Keratinocyte (primary cell): ENCODE results near the gene VTCN1. TPM values are rescaled to one million over a fixed set of nuclear protein-coding genes. Genes with fewer than 3 reads are reported as not detected.

Experiments
- DNase-seq: peaks from one replicate; pipeline ENCODE4 v3.0.0-alpha.2; 2011; ENCODE audit warnings: low read depth, missing footprints, low spot score
- FAIRE-seq: peaks from 2 replicates; lab custom pipeline; 2011; peaks lifted over from hg19 to GRCh38; lab: Jason Lieb, UNC
- H2AFZ ChIP-seq: 2 replicates; pipeline ENCODE4 v1.6.0; 2012; ENCODE audit warnings: low read length, control low read depth, inconsistent platforms; ENCODE audit not compliant: control insufficient read depth
- H3K27ac ChIP-seq: 2 replicates; pipeline ENCODE4 v1.5.1; 2011; ENCODE audit warnings: low read length; ENCODE audit not compliant: control insufficient read depth, insufficient read depth
- H3K27me3 ChIP-seq: 3 replicates; pipeline ENCODE4 v1.6.0; 2011; ENCODE audit warnings: low read length; ENCODE audit not compliant: control insufficient read depth, insufficient read depth; ENCODE audit errors: extremely low read depth
- H3K36me3 ChIP-seq, 2 experiments: 2 replicates in 1 of 2; 3 replicates in 1 of 2; pipeline ENCODE4 v1.5.1; 2011; ENCODE audit warnings: low read length in 2 of 2, mild to moderate bottlenecking in 1 of 2; ENCODE audit not compliant: control insufficient read depth in 2 of 2, insufficient read depth in 2 of 2; ENCODE audit errors: extremely low read depth in 1 of 2
- H3K4me1 ChIP-seq: 3 replicates; pipeline ENCODE4 v1.5.1; 2011; ENCODE audit warnings: low read length; ENCODE audit not compliant: control insufficient read depth, insufficient read depth; ENCODE audit errors: extremely low read depth
- H3K4me2 ChIP-seq: 3 replicates; pipeline ENCODE4 v1.6.0; 2011; ENCODE audit warnings: low read depth, low read length; ENCODE audit not compliant: control insufficient read depth, insufficient read depth; ENCODE audit errors: extremely low read depth
- H3K4me3 ChIP-seq, 3 experiments: fragments of 200-600 bp in 1 of 3; sonication (generic) in 1 of 3; 2 replicates in 2 of 3; 3 replicates in 1 of 3; pipeline ENCODE4 v1.5.1; 2011 to 2016; ENCODE audit warnings: low read length in 3 of 3, mild to moderate bottlenecking in 3 of 3, control low read depth in 2 of 3, inconsistent platforms in 1 of 3, low read depth in 1 of 3, mixed read lengths in 1 of 3, mixed run types in 1 of 3, moderate library complexity in 1 of 3; ENCODE audit not compliant: control insufficient read depth in 2 of 3, insufficient read depth in 2 of 3; ENCODE audit errors: extremely low read depth in 1 of 3
- H3K79me2 ChIP-seq: 2 replicates; pipeline ENCODE4 v1.6.0; 2012; ENCODE audit warnings: low read length; ENCODE audit not compliant: control insufficient read depth, insufficient read depth
- H3K9ac ChIP-seq: 3 replicates; pipeline ENCODE4 v1.6.0; 2011; ENCODE audit warnings: low read length; ENCODE audit not compliant: control insufficient read depth, insufficient read depth; ENCODE audit errors: extremely low read depth
- H3K9me1 ChIP-seq: 3 replicates; pipeline ENCODE4 v1.6.0; 2011; ENCODE audit warnings: low read length; ENCODE audit not compliant: control insufficient read depth, insufficient read depth; ENCODE audit errors: extremely low read depth
- H3K9me3 ChIP-seq: 2 replicates; pipeline ENCODE4 v1.5.1; 2012; ENCODE audit warnings: low read depth, low read length; ENCODE audit not compliant: control insufficient read depth
- H4K20me1 ChIP-seq: 3 replicates; pipeline ENCODE4 v1.6.0; 2011; ENCODE audit warnings: low read length; ENCODE audit not compliant: control insufficient read depth, insufficient read depth; ENCODE audit errors: extremely low read depth
- CTCF ChIP-seq, 3 experiments: IDR thresholded peaks in 1 of 3; conservative IDR thresholded peaks in 1 of 3; optimal IDR thresholded peaks in 1 of 3; 2 replicates in 2 of 3; 3 replicates in 1 of 3; pipeline versions ENCODE3 to v1.5.1; 2011; ENCODE audit warnings: low read length in 3 of 3, mild to moderate bottlenecking in 3 of 3, moderate library complexity in 2 of 3, control low read depth in 1 of 3, inconsistent platforms in 1 of 3; ENCODE audit not compliant: insufficient read depth in 2 of 3; ENCODE audit errors: extremely low read depth in 1 of 3
- EZH2 ChIP-seq: IDR thresholded peaks from one replicate; pipeline ENCODE4 v1.6.1; 2012; ENCODE audit warnings: inconsistent platforms, mild to moderate bottlenecking, low read length, moderate library complexity
- dilution Hi-C: fragments of 300-500 bp; cut with MboI; formaldehyde crosslinking; loops from one replicate; pipeline ENCODE4 v1.7.0; 2020; ENCODE audit warnings: low sequenced_read_pairs; ENCODE audit not compliant: extremely low pct_ligation_motif_present
- polyA plus RNA-seq, 5 experiments: library from polyadenylated mRNA; depleted of rRNA in 3 of 5; stranded (reverse) in 3 of 5; stranded (forward) in 1 of 5; unstranded in 1 of 5; fragments of >200 nt; gene quantifications; 1 replicate in 1 of 5; 2 replicates in 3 of 5; 3 replicates in 1 of 5; pipeline versions ENCODE4 v1.2.1 to v1.2.3, GENCODE V29; 2011 to 2012; ENCODE audit warnings: missing spikeins in 2 of 5, low read depth in 1 of 5, low replicate concordance in 1 of 5

The VTCN1 gene
- polyA plus RNA-seq, 1 donor (not counting 4 experiments of a cell fraction or from before 2014, with no cell fraction given), result not detected

GRCh38 chr1:117142200-117142599 lies 68.5 kb downstream of the VTCN1 start:
- no peak overlapping the region for H3K27ac ChIP-seq
- H3K4me3 ChIP-seq, result no peak overlapping the region
- H3K9ac ChIP-seq, result no peak overlapping the region
- no peaks in the 10 kb centered on the region for H3K9me3 ChIP-seq
- H3K27me3 ChIP-seq, result no peaks in the 10 kb centered on the region
- H3K4me2 ChIP-seq, result no peak overlapping the region
- TF ChIP-seq EZH2 (no peak), CTCF (optimal IDR thresholded peaks at IDR 0.05 in 1 of 3, IDR thresholded peaks at IDR 0.05 in 1 of 3, conservative IDR thresholded peaks at IDR 0.05 in 1 of 3; ENCODE audit: extremely low read depth in 1 of 3, insufficient read depth in 2 of 3, low read length in 3 of 3) (no peak)
- DNase-seq, result no peak
- H2AFZ ChIP-seq, result no peak overlapping the region
- no peaks in the 10 kb centered on the region for H3K36me3 ChIP-seq
- no peak for FAIRE-seq
- no peaks in the 10 kb centered on the region for H3K79me2 ChIP-seq
- no peaks in the 10 kb centered on the region for H4K20me1 ChIP-seq
- H3K4me1 ChIP-seq, result peaks cover 5% of the 10 kb centered on the region
- dilution Hi-C loops, result no loop called here
- no peaks in the 10 kb centered on the region for H3K9me1 ChIP-seq

- no peaks in the 10 kb centered on the region for H3K9me1 ChIP-seq
- FAIRE-seq (no peak), DNase-seq (no peak)
- no peak overlapping the region for H2AFZ ChIP-seq
- H3K27ac ChIP-seq, result no peak overlapping the region
- H3K9me3 ChIP-seq, result no peaks in the 10 kb centered on the region
- H3K36me3 ChIP-seq, result no peaks in the 10 kb centered on the region
- no peak overlapping the region for H3K4me2 ChIP-seq
- H3K4me3 ChIP-seq, result no peak overlapping the region
- H4K20me1 ChIP-seq, result no peaks in the 10 kb centered on the region
- no peaks in the 10 kb centered on the region for H3K4me1 ChIP-seq
- H3K27me3 ChIP-seq, result no peaks in the 10 kb centered on the region
- dilution Hi-C loops, result no loop called here
- H3K9ac ChIP-seq, result no peak overlapping the region
- TF ChIP-seq EZH2 (no peak), CTCF (optimal IDR thresholded peaks at IDR 0.05 in 1 of 3, IDR thresholded peaks at IDR 0.05 in 1 of 3, conservative IDR thresholded peaks at IDR 0.05 in 1 of 3; ENCODE audit: extremely low read depth in 1 of 3, insufficient read depth in 2 of 3, low read length in 3 of 3) (no peak)
- H3K79me2 ChIP-seq, result no peaks in the 10 kb centered on the region
These were observed 72.2 kb downstream of the VTCN1 start for GRCh38 chr1:117138561-117138960.
